Measurements from ENCODE around the gene TRHDE.
A peak's percentile ranks its signal among the peaks of the same experiment; 100 is the strongest.

Gene TRHDE

GRCh38 chr12:72272731-72273498 lies 745 bp downstream of the TRHDE start:
- in situ Hi-C loops (cut with HindIII; ENCODE audit: low pct_ligation_motif_present, low pct_unique_long_range_greater_than_20kb, low sequenced_read_pairs): no loop called here
- DNase-seq: no peak

DNA sequence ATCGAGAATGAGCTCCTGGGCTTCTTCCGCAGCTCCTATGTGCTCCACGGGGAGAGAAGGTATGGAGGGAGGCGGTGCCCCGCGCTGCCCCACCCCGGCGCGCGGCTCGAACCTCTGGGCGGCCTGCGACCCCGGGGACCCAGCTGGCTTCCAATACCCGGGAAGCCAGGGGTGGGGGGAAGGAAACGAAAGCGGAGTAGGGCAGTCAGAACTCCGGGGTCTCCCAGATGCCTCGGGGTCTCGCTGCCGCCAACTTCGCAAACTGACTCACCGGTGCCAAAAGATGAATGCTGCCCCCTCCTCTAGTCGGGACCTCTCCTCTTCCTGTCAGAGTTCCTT lies 1.3 kb downstream of the TRHDE start:
- DNase-seq: no peak
- in situ Hi-C loops (cut with HindIII; ENCODE audit: low pct_ligation_motif_present, low pct_unique_long_range_greater_than_20kb, low sequenced_read_pairs): no loop called here

- no peak for DNase-seq
- in situ Hi-C loops (cut with HindIII; ENCODE audit: low pct_ligation_motif_present, low pct_unique_long_range_greater_than_20kb, low sequenced_read_pairs): no loop called here
Observed at GRCh38 chr12:72273851-72274351, 1.7 kb downstream of the TRHDE start.

GRCh38 chr12:72274931-72275330 lies 2.8 kb downstream of the TRHDE start:
- no peak for DNase-seq
- in situ Hi-C loops (cut with HindIII; ENCODE audit: low pct_ligation_motif_present, low pct_unique_long_range_greater_than_20kb, low sequenced_read_pairs): no loop called here

DNA sequence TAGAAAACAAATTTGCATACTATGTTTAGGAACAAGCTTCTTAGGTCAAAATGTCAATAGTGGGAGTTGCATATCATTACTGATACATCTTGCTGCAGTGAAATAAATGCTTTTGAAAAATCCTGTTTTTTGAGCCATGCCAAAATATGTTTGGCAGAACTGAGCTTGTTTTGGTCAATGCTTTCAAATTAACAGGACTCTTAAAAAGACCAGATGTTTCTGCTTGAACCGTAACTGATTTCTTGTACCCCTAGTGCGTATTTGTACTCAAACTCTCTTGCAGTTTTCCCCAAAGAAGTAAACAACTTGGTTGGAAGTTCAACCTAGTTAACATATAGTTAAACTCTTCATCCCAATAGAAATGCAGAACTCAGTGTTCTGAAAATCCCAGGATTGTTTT lies 3.4 kb downstream of the TRHDE start:
- no peak for DNase-seq
- in situ Hi-C loops (cut with HindIII; ENCODE audit: low pct_ligation_motif_present, low pct_unique_long_range_greater_than_20kb, low sequenced_read_pairs): no loop called here

- DNase-seq: no peak
- in situ Hi-C loops (cut with HindIII; ENCODE audit: low pct_ligation_motif_present, low pct_unique_long_range_greater_than_20kb, low sequenced_read_pairs): no loop called here
Observed at GRCh38 chr12:72276181-72276805, 4.1 kb downstream of the TRHDE start.

- in situ Hi-C loops (cut with HindIII; ENCODE audit: low pct_ligation_motif_present, low pct_unique_long_range_greater_than_20kb, low sequenced_read_pairs): no loop called here
- no peak for DNase-seq
Observed at GRCh38 chr12:72277415-72277814, 5.2 kb downstream of the TRHDE start.

DNA sequence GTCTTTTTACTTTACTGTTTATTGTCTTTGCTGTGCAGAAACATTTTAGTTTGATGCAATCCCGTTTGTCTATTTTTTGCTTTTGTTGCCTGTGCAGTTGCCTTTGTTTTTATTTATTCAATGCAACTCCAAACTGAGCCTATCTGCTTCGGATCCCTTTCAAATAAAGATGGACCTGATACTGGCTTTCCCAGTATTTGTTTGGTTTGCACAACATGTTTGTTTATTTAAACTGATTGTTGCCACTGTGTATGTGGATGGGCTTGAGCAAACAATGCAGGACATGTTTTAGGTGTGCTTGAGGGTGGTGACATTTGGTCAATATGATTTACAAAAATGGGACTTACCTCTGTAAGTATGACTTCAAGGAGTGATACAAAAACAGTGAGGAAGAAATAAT lies 6.7 kb downstream of the TRHDE start:
- in situ Hi-C loops (cut with HindIII; ENCODE audit: low pct_ligation_motif_present, low pct_unique_long_range_greater_than_20kb, low sequenced_read_pairs): no loop called here
- DNase-seq: no peak

DNA sequence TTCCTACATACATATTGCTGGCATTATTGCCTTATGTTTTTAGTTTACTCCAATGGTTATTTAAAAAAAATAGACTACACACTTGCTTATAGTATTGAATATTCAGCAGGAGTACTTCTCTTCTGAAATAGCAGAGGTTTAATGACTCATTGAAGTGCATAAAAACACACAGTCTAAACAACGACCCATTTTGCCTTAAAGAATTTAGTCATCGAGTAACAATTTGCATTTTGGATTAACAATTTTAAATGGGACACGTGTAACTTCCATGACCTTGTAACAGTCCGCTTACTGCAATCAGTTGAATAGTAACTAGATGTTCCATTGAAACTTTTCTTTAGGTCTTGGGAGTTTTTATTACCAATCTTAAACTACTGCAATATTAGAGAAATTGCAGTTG lies 9.0 kb downstream of the TRHDE start:
- DNase-seq: no peak
- in situ Hi-C loops (cut with HindIII; ENCODE audit: low pct_ligation_motif_present, low pct_unique_long_range_greater_than_20kb, low sequenced_read_pairs): no loop called here

GRCh38 chr12:72282721-72283120 lies 10.6 kb downstream of the TRHDE start:
- DNase-seq: peak; percentile 44
- in situ Hi-C loops (cut with HindIII; ENCODE audit: low pct_ligation_motif_present, low pct_unique_long_range_greater_than_20kb, low sequenced_read_pairs): no loop called here

- no peak for DNase-seq
Observed at GRCh38 chr12:72285861-72286260, 13.7 kb downstream of the TRHDE start.

DNA sequence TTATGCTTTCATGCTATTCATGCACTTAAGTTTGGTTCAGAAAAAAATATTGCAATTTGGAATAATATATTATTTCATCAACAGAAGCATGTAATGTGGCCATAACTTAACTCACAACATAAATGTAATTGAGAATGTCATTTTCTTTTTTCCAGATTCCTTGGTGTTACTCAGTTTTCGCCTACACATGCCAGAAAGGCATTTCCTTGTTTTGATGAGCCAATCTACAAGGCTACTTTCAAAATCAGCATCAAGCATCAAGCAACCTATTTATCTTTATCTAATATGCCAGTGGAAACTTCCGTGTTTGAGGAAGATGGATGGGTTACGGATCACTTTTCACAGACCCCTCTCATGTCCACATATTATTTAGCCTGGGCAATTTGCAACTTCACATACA lies 14.4 kb downstream of the TRHDE start:
- DNase-seq: no peak
- in situ Hi-C loops (cut with HindIII; ENCODE audit: low pct_ligation_motif_present, low pct_unique_long_range_greater_than_20kb, low sequenced_read_pairs): no loop called here

More at GRCh38 chr12:72285861-72286260, 13.7 kb downstream of the TRHDE start:
- in situ Hi-C loops (cut with HindIII; ENCODE audit: low pct_ligation_motif_present, low pct_unique_long_range_greater_than_20kb, low sequenced_read_pairs): no loop called here

GRCh38 chr12:72288436-72288835 lies 16.3 kb downstream of the TRHDE start:
- no peak for DNase-seq
- in situ Hi-C loops (cut with HindIII; ENCODE audit: low pct_ligation_motif_present, low pct_unique_long_range_greater_than_20kb, low sequenced_read_pairs): no loop called here

- in situ Hi-C loops (cut with HindIII; ENCODE audit: low pct_ligation_motif_present, low pct_unique_long_range_greater_than_20kb, low sequenced_read_pairs): no loop called here
- DNase-seq: no peak
Observed at GRCh38 chr12:72288911-72289310, 16.7 kb downstream of the TRHDE start.

DNA sequence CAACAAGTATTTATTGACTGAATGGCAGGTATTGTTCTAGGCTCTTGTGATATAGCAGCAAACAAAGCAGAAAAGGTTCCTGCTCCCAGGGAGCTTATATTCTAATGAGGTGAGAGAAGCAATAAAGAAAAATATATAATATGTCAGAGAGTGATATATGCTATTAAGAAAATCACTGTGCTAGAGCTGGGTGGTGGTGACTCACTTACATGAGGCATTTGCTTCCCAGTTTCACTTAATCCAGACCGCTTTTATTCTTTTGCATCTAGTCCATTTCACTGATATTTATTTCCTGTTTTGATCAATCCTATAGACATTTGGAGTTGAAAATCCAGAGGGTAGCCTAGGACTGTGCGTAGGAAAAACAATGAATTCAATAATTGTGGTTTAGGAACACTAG lies 17.5 kb downstream of the TRHDE start:
- DNase-seq: no peak
- in situ Hi-C loops (cut with HindIII; ENCODE audit: low pct_ligation_motif_present, low pct_unique_long_range_greater_than_20kb, low sequenced_read_pairs): no loop called here

- no peak for DNase-seq
- in situ Hi-C loops (cut with HindIII; ENCODE audit: low pct_ligation_motif_present, low pct_unique_long_range_greater_than_20kb, low sequenced_read_pairs): no loop called here
Observed at GRCh38 chr12:72291175-72291574, 19.0 kb downstream of the TRHDE start.

DNA sequence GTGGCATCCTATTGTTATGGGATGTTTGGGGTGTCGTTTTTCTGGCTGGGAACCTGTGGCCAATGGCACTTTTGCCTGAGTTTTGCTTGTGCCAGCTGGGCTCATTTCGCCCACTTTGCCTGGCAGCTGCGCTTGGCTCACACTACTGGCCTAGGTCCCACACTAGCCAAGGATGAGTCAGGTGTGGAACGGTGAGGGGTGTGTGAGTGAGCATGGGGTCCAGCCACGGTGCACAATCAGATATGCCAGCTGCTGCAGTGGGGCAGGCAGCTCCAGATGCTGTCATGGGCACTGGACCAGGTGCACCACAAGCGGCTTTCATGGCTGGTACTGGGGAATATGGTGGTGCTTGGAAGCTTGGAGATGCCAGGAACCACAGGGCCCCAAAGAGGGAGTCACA lies 21.5 kb downstream of the TRHDE start:
- in situ Hi-C loops (cut with HindIII; ENCODE audit: low pct_ligation_motif_present, low pct_unique_long_range_greater_than_20kb, low sequenced_read_pairs): no loop called here
- DNase-seq: no peak

GRCh38 chr12:72295101-72295500 lies 22.9 kb downstream of the TRHDE start:
- DNase-seq: no peak
- in situ Hi-C loops (cut with HindIII; ENCODE audit: low pct_ligation_motif_present, low pct_unique_long_range_greater_than_20kb, low sequenced_read_pairs): no loop called here

DNA sequence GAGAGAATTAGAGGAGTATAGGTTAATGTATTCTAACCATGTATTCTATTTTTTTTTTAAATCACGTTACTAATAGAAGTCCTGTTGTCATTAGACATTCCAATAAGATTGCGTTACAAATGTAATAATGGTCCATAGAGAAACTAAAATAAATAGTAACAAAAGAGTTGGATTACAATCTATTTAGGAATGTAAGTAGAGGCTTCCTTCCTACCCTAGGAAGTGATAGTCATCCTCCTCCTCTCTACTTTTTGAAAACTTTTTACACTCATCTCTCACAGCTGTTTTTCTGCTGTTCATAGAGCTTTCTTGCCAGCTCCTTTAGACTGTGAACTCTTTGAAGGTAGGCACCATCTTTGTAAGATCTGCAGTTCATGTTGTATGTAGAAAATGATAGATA lies 23.6 kb downstream of the TRHDE start:
- no peak for DNase-seq
- in situ Hi-C loops (cut with HindIII; ENCODE audit: low pct_ligation_motif_present, low pct_unique_long_range_greater_than_20kb, low sequenced_read_pairs): no loop called here

DNA sequence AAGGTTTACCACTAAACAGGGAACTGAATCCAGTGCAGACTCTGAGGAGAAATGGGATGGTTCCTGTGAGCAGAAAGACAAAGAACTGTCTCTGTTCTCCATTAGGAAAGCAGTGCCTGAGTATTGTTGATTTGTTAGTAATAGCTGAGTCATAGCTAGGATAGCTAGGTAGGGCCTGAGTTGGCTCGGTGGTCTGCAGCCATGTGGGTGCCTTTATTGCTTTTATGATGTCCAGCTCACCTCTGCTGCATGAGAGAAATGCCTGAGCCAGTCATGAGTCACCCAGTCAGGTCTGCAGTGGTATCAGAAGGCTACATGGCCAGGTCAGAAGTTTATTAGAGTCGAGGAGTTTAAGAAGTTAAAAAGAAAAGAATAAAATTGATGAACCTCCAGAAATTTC lies 24.2 kb downstream of the TRHDE start:
- in situ Hi-C loops (cut with HindIII; ENCODE audit: low pct_ligation_motif_present, low pct_unique_long_range_greater_than_20kb, low sequenced_read_pairs): no loop called here
- peak; percentile 42 for DNase-seq
